ENCODE measurements around the gene DAB2IP.

The DAB2IP gene

DNA sequence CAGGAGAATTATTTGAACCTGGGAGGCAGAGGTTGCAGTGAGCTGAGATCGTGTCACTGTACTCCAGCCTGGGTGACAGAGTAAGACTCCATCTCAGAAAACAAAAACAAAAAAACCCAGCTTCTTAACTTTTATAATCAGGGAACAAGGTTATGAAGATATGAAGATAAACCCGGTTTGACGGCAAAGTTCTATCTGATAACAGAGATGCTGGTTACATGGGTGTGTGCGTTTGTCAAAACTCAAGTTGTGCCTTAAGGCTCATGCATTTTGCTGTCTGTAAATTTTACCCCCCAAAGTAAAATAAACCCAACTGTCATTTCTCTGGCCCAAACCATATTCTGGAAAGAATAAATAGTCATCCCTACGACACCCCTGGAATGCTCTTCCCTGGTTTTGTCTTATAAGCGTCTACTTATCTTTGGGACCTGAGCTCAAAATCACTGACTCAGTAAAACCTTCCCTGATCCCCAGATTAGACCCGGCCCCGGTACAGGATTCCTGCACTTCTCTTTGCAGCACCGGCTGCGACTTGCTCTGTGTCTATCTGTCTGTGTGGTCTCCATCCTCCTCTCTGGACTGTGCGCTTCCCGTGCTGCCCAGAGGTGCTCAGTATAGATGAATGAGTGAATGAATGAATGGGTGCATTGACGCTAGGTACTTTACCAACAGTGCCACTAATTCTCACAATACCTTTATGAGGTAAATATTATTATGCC is 172.2 kb downstream of the DAB2IP start:
- no peak for DNase-seq

DNA sequence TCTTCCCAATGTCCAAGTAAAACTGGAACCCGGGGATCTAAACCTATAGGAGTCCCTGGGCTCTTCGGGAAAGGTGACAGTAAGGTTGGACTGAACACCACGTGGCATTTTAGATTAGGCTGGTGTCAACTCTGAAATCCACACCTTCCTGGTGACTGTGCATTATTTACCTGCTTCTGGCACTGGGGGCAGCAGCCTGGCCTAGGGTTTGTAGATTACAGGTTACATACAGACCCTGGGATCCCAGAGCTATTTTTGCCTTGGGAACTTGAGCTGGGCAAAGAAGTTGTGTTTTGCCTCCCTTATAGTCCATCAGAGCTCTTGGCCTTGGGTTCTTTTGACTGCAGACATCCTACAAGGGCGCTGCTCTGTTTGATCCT is 173.2 kb downstream of the DAB2IP start:
- no peak for DNase-seq

DNA sequence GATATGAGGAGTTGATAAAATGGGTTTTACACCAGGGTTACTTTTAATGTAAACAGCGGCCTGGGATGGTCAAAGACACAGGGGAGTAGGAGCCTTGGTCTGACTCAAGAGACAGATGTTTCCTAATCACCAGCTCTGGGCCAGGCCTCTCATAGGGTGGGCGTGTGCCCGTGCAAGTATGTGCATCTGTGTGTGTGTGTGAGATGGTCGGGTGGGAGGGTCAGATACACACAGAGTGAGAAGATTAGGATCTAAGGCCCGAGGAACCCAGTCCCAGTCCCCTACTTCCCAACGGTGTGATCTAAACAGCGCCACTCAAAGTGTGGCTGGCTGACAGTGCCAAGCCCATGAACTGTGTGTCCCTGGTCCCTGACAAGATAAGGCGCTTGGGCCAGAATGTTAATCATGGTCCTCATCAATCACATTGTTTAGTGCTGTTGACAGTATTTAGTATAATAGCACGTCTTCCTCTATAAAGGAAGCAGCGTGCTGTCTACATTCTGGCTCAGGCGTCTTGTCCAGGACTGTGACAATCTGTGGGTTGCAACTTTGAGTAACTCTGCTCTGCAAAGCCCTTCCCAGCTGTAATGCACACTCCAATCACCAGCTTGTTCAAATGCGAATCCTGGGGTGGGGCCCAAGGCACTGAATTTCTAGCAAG is 173.7 kb downstream of the DAB2IP start:
- peak; percentile 95 for DNase-seq

DNA sequence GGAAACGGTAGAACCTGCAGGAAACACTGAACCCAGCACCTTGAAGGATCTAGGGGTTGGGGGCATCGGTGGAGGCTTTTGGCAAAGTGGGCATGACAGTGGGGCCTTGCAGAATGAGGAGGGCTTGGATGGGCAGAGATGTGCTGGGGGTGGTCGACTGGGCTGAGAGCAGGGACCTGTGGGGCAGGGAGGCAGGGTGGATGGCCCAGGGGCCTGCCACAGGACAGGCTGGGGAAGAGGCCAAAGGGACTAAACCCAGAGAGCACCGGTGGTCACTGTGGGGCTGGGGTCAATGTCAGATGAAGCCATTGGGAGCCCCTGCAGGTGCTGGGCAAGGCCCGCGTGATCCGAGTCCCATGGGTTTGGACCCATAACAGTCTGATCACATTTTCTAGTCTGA is 175.3 kb downstream of the DAB2IP start:
- DNase-seq: no peak

DNA sequence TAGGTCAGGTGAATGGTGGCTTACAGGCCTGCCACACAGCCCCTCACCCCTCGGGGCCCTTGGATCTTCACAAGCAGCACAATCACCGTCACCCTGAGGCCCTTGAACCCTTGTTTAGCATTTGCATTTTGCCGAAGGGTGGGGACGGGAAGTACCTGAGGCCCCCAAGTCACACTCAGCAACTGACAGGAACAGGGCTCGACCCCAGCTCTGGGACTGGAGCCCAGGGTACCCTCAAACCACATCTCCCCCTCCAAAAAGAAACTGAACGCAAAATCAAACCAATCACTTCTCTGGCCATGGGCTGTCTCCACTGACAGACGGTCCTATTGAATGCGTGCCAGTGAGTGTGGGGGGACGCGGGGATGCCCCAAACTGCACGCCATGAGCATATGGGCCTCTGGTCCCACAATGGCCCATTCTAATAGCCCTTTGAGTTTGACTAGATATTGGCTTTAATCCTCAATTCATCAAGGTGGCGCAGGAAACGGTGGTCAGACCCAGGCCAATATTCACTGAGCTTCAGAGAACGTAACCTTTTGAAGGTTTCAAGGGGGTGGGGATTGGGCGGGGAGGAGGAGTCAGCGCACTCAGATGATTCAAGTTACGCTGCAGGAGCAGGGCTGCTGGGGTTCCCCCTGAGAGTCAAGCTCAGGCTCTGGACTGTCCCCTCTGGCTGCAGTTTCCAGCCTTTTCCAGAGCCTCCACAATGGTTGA is 176.0 kb downstream of the DAB2IP start:
- no peak for DNase-seq

DNA sequence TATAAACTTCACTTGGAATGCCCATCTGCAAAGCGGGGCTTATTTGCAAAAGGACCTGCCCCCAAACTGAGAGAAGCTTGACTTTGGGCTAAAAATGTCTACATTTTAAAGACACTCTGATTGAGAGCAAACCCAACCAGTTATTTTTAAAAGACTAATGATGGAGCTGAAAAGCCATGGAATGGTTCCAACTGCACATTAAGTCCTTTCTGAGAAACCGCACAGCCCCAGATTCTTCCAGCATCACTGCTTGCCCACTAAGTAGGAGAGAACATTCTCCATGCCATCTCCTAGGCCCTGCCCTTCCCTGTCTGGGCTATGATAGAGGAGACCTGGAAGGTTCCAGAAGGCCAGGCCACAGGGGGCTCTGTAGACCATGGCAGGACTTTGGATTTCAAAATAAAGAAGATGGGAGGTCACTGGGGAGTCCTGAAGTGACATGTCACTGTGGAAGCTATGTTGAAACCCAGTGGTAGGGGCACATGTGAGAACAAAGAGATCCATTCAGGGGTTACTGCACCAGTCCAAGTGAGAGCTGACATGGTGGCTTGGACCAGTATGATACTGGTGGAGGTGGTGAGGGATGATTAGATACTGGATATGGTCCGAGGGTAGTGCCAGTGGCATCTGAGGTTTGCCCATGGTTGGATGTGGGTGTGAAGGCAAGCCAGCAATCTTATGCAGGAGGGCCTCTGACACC is 179.2 kb downstream of the DAB2IP start:
- no peak for DNase-seq

DNA sequence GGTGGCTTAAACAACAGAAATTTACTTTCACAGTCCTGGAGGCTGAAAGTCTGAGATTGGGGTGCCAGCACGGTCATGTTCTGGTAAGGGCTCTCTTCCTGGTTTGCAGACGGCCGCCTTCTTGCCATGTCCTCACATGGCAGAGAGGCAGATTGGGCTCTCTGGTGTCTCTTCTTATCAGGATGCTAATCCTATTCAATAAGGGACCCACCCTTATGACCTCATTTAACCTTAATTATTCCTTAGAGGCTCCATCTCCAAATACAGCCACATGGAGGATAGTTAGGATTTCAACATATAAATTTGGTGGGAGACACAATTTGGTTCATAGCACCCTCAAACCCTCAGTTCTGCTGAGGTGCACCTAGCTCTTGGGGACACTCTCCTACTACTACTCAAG is 180.4 kb downstream of the DAB2IP start:
- peak; percentile 45 for DNase-seq

DNA sequence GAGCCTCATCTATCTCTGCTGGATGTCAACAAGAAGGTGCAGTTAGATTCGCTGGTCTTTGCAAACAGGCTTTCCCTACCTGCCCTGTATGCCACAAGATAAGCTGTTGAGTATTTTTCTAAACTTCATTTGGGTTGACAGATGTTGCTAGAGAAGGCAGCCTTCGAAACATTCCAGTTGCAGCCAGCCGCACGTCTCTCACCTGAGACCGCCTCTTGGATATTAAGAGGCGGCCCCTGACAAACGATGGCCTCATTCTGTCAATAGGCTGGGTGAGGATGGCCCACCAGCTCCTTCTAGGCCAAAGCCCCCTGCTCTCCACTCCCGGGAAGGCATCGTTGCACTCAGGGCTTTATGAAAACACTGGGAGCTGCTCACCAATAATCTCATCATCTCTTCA is 181.6 kb downstream of the DAB2IP start:
- no peak for DNase-seq
